Psoas muscle (tissue), 8 donors: ENCODE results near the gene OPTC. TPM values are rescaled to one million over a fixed set of nuclear protein-coding genes. Genes with fewer than 3 reads are reported as not detected.

Experiments used
- ATAC-seq, 4 donors: fragments of 200-7000 bp; cut with Tn5 transposase; one replicate each; pipeline ENCODE4 v1.9.1; 2020; ENCODE audit warnings: moderate library complexity in 3 of 4, mild to moderate bottlenecking in 2 of 4
- DNase-seq, 2 donors: peaks; one replicate each; pipeline ENCODE4 v3.0.0-alpha.2; 2020
- H3K27ac ChIP-seq: fragments of 200-600 bp; one replicate; pipeline ENCODE4 v1.8.0; 2022
- H3K27me3 ChIP-seq, 3 donors: fragments of 200-600 bp in 1 of 3; one replicate each; pipeline versions ENCODE4 v1.6.1 to v1.8.0; 2013 to 2022; ENCODE audit warnings: low read length in 2 of 3, mild to moderate bottlenecking in 2 of 3, moderate library complexity in 1 of 3; ENCODE audit not compliant: insufficient read depth in 3 of 3
- H3K36me3 ChIP-seq, 2 donors: fragments of 200-600 bp in 1 of 2; one replicate each; pipeline versions ENCODE4 v1.6.1 to v1.8.0; 2013 to 2022; ENCODE audit warnings: low read depth in 1 of 2, mild to moderate bottlenecking in 1 of 2, moderate library complexity in 1 of 2; ENCODE audit not compliant: insufficient read depth in 1 of 2
- H3K4me1 ChIP-seq: fragments of 200-600 bp; one replicate; pipeline ENCODE4 v1.8.0; 2022
- H3K4me3 ChIP-seq: fragments of 200-600 bp; one replicate; pipeline ENCODE4 v1.8.0; 2022; ENCODE audit warnings: mild to moderate bottlenecking
- H3K9me3 ChIP-seq: fragments of 200-600 bp; one replicate; pipeline ENCODE4 v1.8.0; 2022
- WGBS, 3 donors: extraction: QIAGEN DNeasy Blood & Tissue Kit; methylation state at CpG; one replicate each; pipeline versions ENCODE4 v1.1.6 to v1.1.7; 2013; 5-methylcytosine and 5-hydroxymethylcytosine counted together
- intact Hi-C, 2 donors: fragments of 100-400 bp; cut with DNase I; formaldehyde crosslinking; loops; one replicate each; pipeline versions ENCODE4 v1.11.0 to v1.14.2; 2022
- polyA plus RNA-seq, 3 donors: library from polyadenylated mRNA; stranded (reverse); fragments of 200-250 nt; gene quantifications; one replicate each; pipeline ENCODE4 v1.2.3, GENCODE V29; 2013
- total RNA-seq, 4 donors: library from RNA; stranded (reverse); fragmentation: NEBNext Ultra II Directional in 2 of 4; extraction: Animal tissue kit (Norgen Biotek cat#: 25700) in 2 of 4; gene quantifications; one replicate each; pipeline versions ENCODE4 v1.2.1 to v1.2.4, GENCODE V29; 2021 to 2023
- TF ChIP-seq, protein P1 (sequence below): fragments of 200-600 bp; IDR thresholded peaks from one replicate; pipeline ENCODE4 v1.8.0; 2022; ENCODE audit warnings: antibody characterized with exemption
- donor health status: healthy with polysubstance abuse.
- donor health status: DM: no; HTN: no; CAD: no; lungs with moderate emphysema.
- donor health status: Bipolar disorder and iron deficiency.
- donor health status: healthy.
- donor health status: DM: yes; HTN: yes; CAD: no.
- donor health status: DM: no; HTN: no; CAD: no.
- donor health status: DM: no; HTN: no; CAD: no.
- donor health status: DM: yes; HTN: yes; CAD: no.

OPTC gene
- total and polyA plus RNA-seq, 7 donors: not detected

DNA sequence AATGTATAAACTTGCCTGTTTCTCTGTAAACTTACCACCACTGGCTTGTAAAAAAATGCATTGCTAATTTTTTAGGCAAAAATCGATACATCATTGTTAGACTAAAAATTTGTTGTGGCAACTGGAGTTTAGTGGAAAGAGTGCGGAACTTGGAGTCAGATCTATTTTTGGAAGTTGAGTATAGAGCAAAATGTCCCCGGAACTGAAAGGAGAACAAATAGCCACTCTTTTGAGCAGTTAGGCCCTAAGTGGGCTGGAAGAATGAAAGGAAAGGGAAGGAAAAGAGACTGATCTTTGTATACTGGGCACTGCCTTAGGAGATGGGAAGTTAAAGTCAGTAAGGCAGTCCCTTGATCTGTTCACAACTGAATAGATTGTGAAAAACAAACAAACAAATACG is 30.2 kb downstream of the OPTC start:
- intact Hi-C loops: no loop called here
- no peak overlapping the region for H3K27ac ChIP-seq
- WGBS, 3 donors: 48 to 66% (median 50%) methylated on average over 4 of the region's 4 CpGs

DNA sequence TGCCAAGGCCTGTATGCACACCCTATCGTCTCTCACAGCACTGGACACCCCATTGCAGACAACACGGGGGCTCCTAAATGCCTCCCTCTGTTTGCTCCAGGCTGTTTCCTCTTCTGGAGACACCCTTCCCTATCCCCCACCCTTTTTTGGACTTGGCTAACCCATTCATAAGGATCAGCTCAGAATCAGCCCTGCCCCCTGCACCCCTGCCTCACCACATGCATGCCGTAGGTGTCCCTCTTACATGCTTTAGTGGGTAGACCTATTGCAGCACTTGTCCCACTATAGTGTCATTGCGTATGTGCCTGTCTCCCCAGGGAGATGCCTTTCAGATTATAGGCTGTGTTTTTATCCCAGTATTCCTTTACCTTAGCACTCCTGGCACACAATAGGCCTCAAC is 30.9 kb downstream of the OPTC start:
- no peaks in the 10 kb centered on the region for H3K36me3 ChIP-seq
- 80 to 88% (median 82%) methylated on average over 4 of the region's 4 CpGs for WGBS, 3 donors
- H3K4me3 ChIP-seq: no peak overlapping the region
- no peaks in the 10 kb centered on the region for H3K9me3 ChIP-seq
- ATAC-seq: no peak
- no peak overlapping the region for H3K27ac ChIP-seq
- TF ChIP-seq, protein P1, sequence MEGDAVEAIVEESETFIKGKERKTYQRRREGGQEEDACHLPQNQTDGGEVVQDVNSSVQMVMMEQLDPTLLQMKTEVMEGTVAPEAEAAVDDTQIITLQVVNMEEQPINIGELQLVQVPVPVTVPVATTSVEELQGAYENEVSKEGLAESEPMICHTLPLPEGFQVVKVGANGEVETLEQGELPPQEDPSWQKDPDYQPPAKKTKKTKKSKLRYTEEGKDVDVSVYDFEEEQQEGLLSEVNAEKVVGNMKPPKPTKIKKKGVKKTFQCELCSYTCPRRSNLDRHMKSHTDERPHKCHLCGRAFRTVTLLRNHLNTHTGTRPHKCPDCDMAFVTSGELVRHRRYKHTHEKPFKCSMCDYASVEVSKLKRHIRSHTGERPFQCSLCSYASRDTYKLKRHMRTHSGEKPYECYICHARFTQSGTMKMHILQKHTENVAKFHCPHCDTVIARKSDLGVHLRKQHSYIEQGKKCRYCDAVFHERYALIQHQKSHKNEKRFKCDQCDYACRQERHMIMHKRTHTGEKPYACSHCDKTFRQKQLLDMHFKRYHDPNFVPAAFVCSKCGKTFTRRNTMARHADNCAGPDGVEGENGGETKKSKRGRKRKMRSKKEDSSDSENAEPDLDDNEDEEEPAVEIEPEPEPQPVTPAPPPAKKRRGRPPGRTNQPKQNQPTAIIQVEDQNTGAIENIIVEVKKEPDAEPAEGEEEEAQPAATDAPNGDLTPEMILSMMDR: no peak
- no peaks in the 10 kb centered on the region for H3K27me3 ChIP-seq
- no peak for DNase-seq
- H3K4me1 ChIP-seq: no peaks in the 10 kb centered on the region
- intact Hi-C loops: no loop called here

More for the DNA sequence above, 30.2 kb downstream of the OPTC start:
- Histone ChIP-seq H3K4me1 (no peaks in the 10 kb centered on the region), H3K9me3 (no peaks in the 10 kb centered on the region), H3K4me3 (no peak overlapping the region), H3K36me3 (no peaks in the 10 kb centered on the region), H3K27me3 (no peaks in the 10 kb centered on the region)
- TF ChIP-seq, protein P1: no peak
- DNase-seq: no peak
- peak in 1 of 4 donors; percentile 60 for ATAC-seq

DNA sequence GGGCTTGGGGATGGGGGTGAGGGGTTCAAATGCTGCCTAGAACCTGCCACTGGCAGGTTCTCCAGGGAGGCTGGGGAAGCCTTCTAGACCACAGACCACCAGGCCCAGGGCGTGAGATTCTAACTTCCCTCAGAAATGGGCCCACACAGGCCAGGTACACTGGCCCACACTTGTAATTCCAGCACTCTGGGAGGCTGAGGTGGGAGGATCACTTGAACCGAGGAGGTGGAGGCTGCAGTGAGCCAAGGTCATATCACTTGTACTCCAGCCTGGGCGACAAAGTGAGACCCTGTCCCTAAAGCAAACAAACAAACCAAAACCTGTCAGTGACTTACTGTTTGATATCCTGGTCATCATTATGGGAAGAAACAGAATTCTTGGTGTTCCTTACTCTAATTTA is 31.7 kb downstream of the OPTC start:
- intact Hi-C loops: no loop called here
- H3K4me3 ChIP-seq: no peak overlapping the region
- no peaks in the 10 kb centered on the region for H3K27me3 ChIP-seq
- DNase-seq: no peak
- no peak for ATAC-seq
- H3K36me3 ChIP-seq: no peaks in the 10 kb centered on the region
- no peaks in the 10 kb centered on the region for H3K9me3 ChIP-seq
- H3K27ac ChIP-seq: no peak overlapping the region
- TF ChIP-seq, protein P1: no peak
- WGBS, 3 donors: 94 to 99% (median 94%) methylated on average over 3 of the region's 3 CpGs
- no peaks in the 10 kb centered on the region for H3K4me1 ChIP-seq

DNA sequence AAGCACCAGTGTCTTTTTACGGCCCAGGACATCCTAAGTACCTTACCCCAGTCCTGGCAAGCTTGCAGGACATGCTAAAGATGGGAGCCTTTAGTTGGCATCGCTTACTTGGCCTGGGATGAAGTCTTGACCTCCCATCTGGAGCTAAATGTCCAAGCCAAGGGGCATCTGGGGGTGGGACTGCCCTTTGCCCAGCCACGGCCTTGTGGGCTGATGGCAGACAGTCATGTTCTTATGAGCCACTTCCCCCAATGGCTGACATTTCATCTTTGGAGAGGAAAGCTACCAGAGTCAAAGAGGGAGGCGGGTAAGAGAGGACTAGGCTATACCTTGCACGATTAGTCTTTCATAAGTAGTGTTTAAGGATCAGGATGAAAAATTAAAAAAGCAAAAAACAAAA is 32.2 kb downstream of the OPTC start:
- intact Hi-C loops: no loop called here
- H3K27ac ChIP-seq: no peak overlapping the region
- DNase-seq (no peak), ATAC-seq (no peak)
- no peaks in the 10 kb centered on the region for H3K36me3 ChIP-seq
- H3K4me3 ChIP-seq: no peak overlapping the region
- TF ChIP-seq, protein P1: no peak
- 93 to 94% (median 93%) methylated on average over 5 of the region's 5 CpGs for WGBS, 3 donors
- H3K27me3 ChIP-seq: no peaks in the 10 kb centered on the region
- H3K9me3 ChIP-seq: no peaks in the 10 kb centered on the region
- no peaks in the 10 kb centered on the region for H3K4me1 ChIP-seq

DNA sequence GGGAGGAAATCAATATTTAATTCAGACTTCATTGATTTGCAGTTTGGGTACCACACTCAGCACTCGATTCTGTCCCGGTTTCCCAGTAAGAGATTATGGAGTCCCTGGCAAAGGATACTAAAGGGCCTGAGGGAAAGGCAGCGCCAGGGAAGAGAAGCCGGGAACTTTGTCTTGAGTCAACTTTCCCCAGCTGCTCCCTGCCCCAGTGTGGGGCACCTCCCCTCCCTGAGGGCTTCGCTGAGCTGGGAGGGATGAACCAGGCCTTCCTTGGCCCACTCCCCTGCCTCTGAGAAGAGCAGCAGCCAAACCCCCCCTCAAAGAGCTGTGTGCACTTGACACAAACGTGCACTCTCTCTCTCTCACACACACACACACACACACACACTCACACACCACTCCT is 32.6 kb downstream of the OPTC start:
- Histone ChIP-seq H3K4me1 (no peaks in the 10 kb centered on the region), H3K36me3 (no peaks in the 10 kb centered on the region), H3K27me3 (no peaks in the 10 kb centered on the region), H3K4me3 (no peak overlapping the region), H3K9me3 (no peaks in the 10 kb centered on the region), H3K27ac (no peak overlapping the region)
- WGBS, 3 donors: 59 to 68% (median 62%) methylated on average over 6 of the region's 6 CpGs
- no peak for DNase-seq
- intact Hi-C loops: no loop called here
- no peak for ATAC-seq
- TF ChIP-seq, protein P1: no peak
